Lower leg skin (tissue), 3 donors: ENCODE data around the gene CEP55.

Source experiments
- CTCF ChIP-seq, 3 donors: fragments of 450-650 bp; IDR thresholded peaks; one replicate each; pipeline ENCODE4 v1.5.1; 2016; ENCODE audit warnings: antibody characterized with exemption in 3 of 3, mild to moderate bottlenecking in 3 of 3, moderate library complexity in 2 of 3
- POLR2A ChIP-seq, 2 donors: fragments of 450-650 bp; IDR thresholded peaks; one replicate each; pipeline ENCODE4 v1.6.1; 2016 to 2017; ENCODE audit warnings: antibody characterized with exemption in 2 of 2, mild to moderate bottlenecking in 1 of 2, moderate library complexity in 1 of 2

GRCh38 chr10:93473804-93474472, 22.5 kb upstream of the CEP55 start:
- no peak for TF ChIP-seq CTCF (IDR thresholded peaks at IDR 0.05)
- TF ChIP-seq POLR2A (IDR thresholded peaks at IDR 0.05) = no peak
